ENCODE measurements around the gene RNF148.

The RNF148 gene

DNA sequence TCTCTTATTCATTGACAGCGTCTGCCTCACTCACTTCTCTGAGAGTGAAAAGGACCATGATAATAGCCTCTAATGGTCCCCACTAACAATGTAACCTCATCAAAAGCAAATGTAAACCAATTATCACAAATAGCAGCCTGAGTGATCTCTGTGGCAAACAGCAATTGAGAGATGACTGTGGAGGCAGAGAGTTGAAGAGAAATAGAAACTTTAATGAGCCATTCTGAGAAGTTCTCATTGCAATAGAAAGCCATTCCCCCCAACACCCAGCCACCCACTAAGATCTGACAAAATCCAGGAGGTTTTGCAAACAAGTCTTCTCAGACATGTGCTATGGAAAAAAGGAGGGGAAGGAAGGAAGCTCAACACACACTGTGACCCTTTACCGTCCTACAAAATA, 44.2 kb upstream of the RNF148 start:
- H3K4me2 ChIP-seq (ENCODE audit: low read depth, low read length, poor library complexity, severe bottlenecking) = no peak overlapping the region
- TF ChIP-seq EZH2phosphoT487 (IDR thresholded peaks at IDR 0.05; ENCODE audit: borderline replicate concordance) (no peak), CTCF (conservative IDR thresholded peaks at IDR 0.05; ENCODE audit: low read length) (no peak)
- H3K27me3 ChIP-seq (ENCODE audit: insufficient read depth, low read length, poor library complexity, severe bottlenecking) = no peaks in the 10 kb centered on the region
- no peaks in the 10 kb centered on the region for H4K20me1 ChIP-seq (ENCODE audit: insufficient read depth, low read length, poor library complexity, severe bottlenecking)
- no peaks in the 10 kb centered on the region for H3K4me1 ChIP-seq (ENCODE audit: insufficient read depth, low read length, poor library complexity, severe bottlenecking)
- H2AFZ ChIP-seq (ENCODE audit: low read length) = no peak overlapping the region
- H3K36me3 ChIP-seq (ENCODE audit: insufficient read depth, low read length) = no peaks in the 10 kb centered on the region
- no peaks in the 10 kb centered on the region for H3K79me2 ChIP-seq (ENCODE audit: insufficient read depth, low read length)
- no peak overlapping the region for H3K4me3 ChIP-seq (ENCODE audit: low read length, poor library complexity, severe bottlenecking)
- H3K9me3 ChIP-seq (ENCODE audit: insufficient read depth, low read depth, low read length) = no peaks in the 10 kb centered on the region
- no peaks in the 10 kb centered on the region for H3K9me2 ChIP-seq (replicated peaks; ENCODE audit: low read depth, low read length)
- no peaks in the 10 kb centered on the region for H3F3A ChIP-seq (ENCODE audit: low read depth)
- no peak overlapping the region for H3K9ac ChIP-seq (ENCODE audit: low read depth, low read length, poor library complexity, severe bottlenecking)

DNA sequence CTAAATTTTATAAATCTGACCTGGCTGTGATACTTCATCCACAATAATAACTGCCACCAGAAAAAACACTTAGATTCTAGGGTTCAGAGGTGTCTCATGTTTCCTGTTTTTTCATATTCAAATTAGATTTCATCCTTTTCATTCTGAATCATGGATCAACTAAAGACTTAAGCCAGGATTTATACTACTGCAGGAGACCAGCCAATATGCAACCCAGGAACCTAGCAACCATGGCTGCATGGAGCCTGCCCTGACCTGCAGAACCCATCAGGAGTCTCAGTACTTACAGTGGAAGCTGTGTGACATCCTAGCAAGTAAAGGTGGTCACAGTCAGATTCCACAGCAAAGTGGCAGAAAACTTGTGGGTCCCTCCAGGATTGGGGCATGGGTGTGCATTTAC, 40.5 kb upstream of the RNF148 start:
- H3K9me3 ChIP-seq (ENCODE audit: insufficient read depth, low read depth, low read length) = no peaks in the 10 kb centered on the region
- no peaks in the 10 kb centered on the region for H4K20me1 ChIP-seq (ENCODE audit: insufficient read depth, low read length, poor library complexity, severe bottlenecking)
- H3K79me2 ChIP-seq (ENCODE audit: insufficient read depth, low read length) = no peaks in the 10 kb centered on the region
- no peaks in the 10 kb centered on the region for H3K36me3 ChIP-seq (ENCODE audit: insufficient read depth, low read length)
- no peak overlapping the region for H3K4me3 ChIP-seq (ENCODE audit: low read length, poor library complexity, severe bottlenecking)
- H3K9ac ChIP-seq (ENCODE audit: low read depth, low read length, poor library complexity, severe bottlenecking) = no peak overlapping the region
- no peak overlapping the region for H3K4me2 ChIP-seq (ENCODE audit: low read depth, low read length, poor library complexity, severe bottlenecking)
- H3K4me1 ChIP-seq (ENCODE audit: insufficient read depth, low read length, poor library complexity, severe bottlenecking) = no peaks in the 10 kb centered on the region
- H3K9me2 ChIP-seq (replicated peaks; ENCODE audit: low read depth, low read length) = no peaks in the 10 kb centered on the region
- no peak overlapping the region for H2AFZ ChIP-seq (ENCODE audit: low read length)
- H3K27me3 ChIP-seq (ENCODE audit: insufficient read depth, low read length, poor library complexity, severe bottlenecking) = no peaks in the 10 kb centered on the region
- no peaks in the 10 kb centered on the region for H3F3A ChIP-seq (ENCODE audit: low read depth)
- TF ChIP-seq EZH2phosphoT487 (IDR thresholded peaks at IDR 0.05; ENCODE audit: borderline replicate concordance) (no peak), CTCF (conservative IDR thresholded peaks at IDR 0.05; ENCODE audit: low read length) (no peak)

DNA sequence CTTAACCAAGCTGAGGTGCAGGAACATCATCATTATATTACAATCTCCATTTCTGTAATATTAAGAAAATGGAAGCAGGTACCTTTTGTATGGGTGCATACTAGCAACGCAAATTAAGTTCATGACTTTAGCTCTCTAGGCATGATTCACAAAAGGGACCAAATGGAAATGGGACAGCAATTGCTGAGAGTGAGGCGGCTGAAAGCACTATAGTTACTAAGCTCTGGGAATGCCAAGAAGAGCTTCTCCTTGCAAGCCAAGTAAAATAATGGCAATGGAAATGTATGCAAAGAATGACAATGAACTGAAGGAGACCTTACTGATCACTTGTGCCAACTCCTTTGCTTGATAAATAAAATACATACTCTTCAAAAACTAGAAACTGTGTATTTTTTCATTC, 36.2 kb upstream of the RNF148 start:
- Histone ChIP-seq H4K20me1 (ENCODE audit: insufficient read depth, low read length, poor library complexity, severe bottlenecking) (no peaks in the 10 kb centered on the region), H3K9me2 (replicated peaks; ENCODE audit: low read depth, low read length) (no peaks in the 10 kb centered on the region), H3K4me3 (ENCODE audit: low read length, poor library complexity, severe bottlenecking) (no peak overlapping the region), H3F3A (ENCODE audit: low read depth) (no peaks in the 10 kb centered on the region), H3K9me3 (ENCODE audit: insufficient read depth, low read depth, low read length) (no peaks in the 10 kb centered on the region), H3K79me2 (ENCODE audit: insufficient read depth, low read length) (no peaks in the 10 kb centered on the region), H3K4me2 (ENCODE audit: low read depth, low read length, poor library complexity, severe bottlenecking) (no peak overlapping the region), H2AFZ (ENCODE audit: low read length) (no peak overlapping the region), H3K27me3 (ENCODE audit: insufficient read depth, low read length, poor library complexity, severe bottlenecking) (no peaks in the 10 kb centered on the region), H3K36me3 (ENCODE audit: insufficient read depth, low read length) (no peaks in the 10 kb centered on the region), H3K4me1 (ENCODE audit: insufficient read depth, low read length, poor library complexity, severe bottlenecking) (no peaks in the 10 kb centered on the region), H3K9ac (ENCODE audit: low read depth, low read length, poor library complexity, severe bottlenecking) (no peak overlapping the region)
- TF ChIP-seq EZH2phosphoT487 (IDR thresholded peaks at IDR 0.05; ENCODE audit: borderline replicate concordance) (no peak), CTCF (conservative IDR thresholded peaks at IDR 0.05; ENCODE audit: low read length) (no peak)

All from Loucy (cell line).